Mesodermal cell (in vitro differentiated cells): Measurements from ENCODE around the gene CDHR5.
"Not testable (repeated sequence)": the region's sequence is repeated elsewhere in the genome, so short reads cannot be mapped to it uniquely, and the experiment has no call there.

ENCODE experiments used
- H3K27ac ChIP-seq: 2 replicates; pipeline ENCODE4 v1.7.0; 2013; ENCODE audit warnings: mild to moderate bottlenecking, low read depth, low read length, moderate library complexity; ENCODE audit not compliant: severe bottlenecking
- H3K36me3 ChIP-seq: 2 replicates; pipeline ENCODE4 v1.7.1; 2013; ENCODE audit warnings: mild to moderate bottlenecking, low read length, moderate library complexity; ENCODE audit not compliant: control insufficient read depth, insufficient read depth
- H3K4me1 ChIP-seq: one replicate; pipeline ENCODE4 v1.7.1; 2013; ENCODE audit warnings: mild to moderate bottlenecking, low read length; ENCODE audit not compliant: insufficient read depth, control insufficient read depth, poor library complexity, severe bottlenecking
- H3K4me3 ChIP-seq: 2 replicates; pipeline ENCODE4 v1.7.0; 2013; ENCODE audit warnings: low read length, control low read depth, mild to moderate bottlenecking; ENCODE audit not compliant: insufficient read depth, poor library complexity, severe bottlenecking; ENCODE audit errors: extremely low read depth
- H3K9me3 ChIP-seq: 2 replicates; pipeline ENCODE4 v1.7.1; 2013; ENCODE audit warnings: mild to moderate bottlenecking, low read length, moderate library complexity; ENCODE audit not compliant: control insufficient read depth
- WGBS, 2 experiments: methylation state at CpG; one replicate each; pipeline ENCODE4 v1.1.5; 2013; ENCODE audit warnings: missing lambda C conversion rate in 2 of 2; ENCODE audit not compliant: insufficient coverage in 2 of 2; 5-methylcytosine and 5-hydroxymethylcytosine counted together

The CDHR5 gene

DNA sequence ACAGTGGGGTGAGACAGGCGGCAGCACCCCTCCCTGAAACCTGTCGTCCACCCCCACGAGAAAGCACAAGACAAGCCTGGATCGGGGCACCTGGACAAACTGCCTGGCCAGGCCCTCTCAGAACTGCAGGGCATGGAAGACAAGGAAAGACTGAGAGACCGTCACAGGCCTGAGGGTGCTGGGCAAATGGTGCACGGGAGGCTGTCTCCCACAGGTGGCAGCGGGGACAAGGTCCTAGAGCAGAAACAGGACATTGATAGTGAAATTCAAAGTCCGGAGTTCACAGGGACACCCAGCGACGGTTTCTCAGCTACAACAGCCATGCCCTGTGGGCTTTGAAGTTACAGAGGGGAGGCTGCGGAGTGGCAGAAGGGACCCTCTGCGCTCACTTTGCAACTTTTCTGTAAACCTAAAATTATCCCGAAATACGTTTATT, 33.0 kb upstream of the CDHR5 start:
- H3K36me3 ChIP-seq: peaks cover 79% of the 10 kb centered on the region

DNA sequence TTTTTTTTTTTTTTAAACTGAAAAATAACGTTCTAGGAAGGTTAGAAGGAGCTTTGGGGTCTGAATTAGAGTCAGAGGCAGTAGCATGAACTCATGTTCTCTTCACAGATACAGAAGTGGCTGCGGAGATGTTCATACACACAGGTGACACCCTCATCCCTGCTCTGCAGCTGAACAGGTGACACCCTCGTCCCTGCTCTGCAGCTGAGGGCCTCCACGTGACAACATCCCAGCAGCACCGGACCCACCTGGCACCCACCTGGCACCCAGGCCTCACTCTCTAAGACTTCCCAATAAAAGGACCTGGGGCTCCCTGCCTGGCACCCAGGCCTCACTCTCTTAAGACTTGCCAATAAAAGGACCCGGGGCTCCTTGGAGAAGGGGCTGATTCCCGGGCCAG, 32.1 kb upstream of the CDHR5 start:
- 93 to 96% methylated on average over 7 of the region's 7 CpGs for WGBS, 2 experiments
- H3K27ac ChIP-seq: no peak overlapping the region
- no peaks in the 10 kb centered on the region for H3K4me1 ChIP-seq
- peaks cover 77% of the 10 kb centered on the region for H3K36me3 ChIP-seq
- H3K9me3 ChIP-seq: no peaks in the 10 kb centered on the region
- no peak overlapping the region for H3K4me3 ChIP-seq

More for the DNA sequence above, 33.0 kb upstream of the CDHR5 start:
- H3K9me3 ChIP-seq: no peaks in the 10 kb centered on the region
- 93 to 94% methylated on average over 14 of the region's 14 CpGs for WGBS, 2 experiments
- no peak overlapping the region for H3K4me3 ChIP-seq
- H3K27ac ChIP-seq: no peak overlapping the region
- no peaks in the 10 kb centered on the region for H3K4me1 ChIP-seq

DNA sequence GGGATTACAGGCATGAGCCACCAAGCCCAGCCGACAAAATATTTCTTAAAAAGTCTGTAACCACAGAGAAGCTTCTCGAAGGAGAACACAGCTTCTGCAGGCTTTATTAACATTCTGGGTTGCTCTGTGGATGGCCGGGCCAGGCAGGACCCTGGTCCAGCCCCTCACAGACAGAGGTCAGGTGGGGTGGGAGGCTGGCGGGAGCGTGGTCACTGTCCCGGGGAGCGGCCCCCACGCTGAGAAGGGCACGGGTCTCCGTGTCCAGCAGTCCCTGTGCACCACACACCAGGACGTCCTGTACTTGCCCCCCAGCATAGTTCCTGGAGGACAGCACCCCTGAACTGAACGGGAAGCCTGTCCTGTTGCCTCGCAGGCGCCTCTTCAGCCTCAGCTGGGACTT, 31.7 kb upstream of the CDHR5 start:
- H3K4me3 ChIP-seq: no peak overlapping the region
- no peak overlapping the region for H3K27ac ChIP-seq
- no peaks in the 10 kb centered on the region for H3K4me1 ChIP-seq
- H3K36me3 ChIP-seq: peaks cover 77% of the 10 kb centered on the region
- no peaks in the 10 kb centered on the region for H3K9me3 ChIP-seq
- 94 to 97% methylated on average over 13 to 14 of the region's 14 CpGs for WGBS, 2 experiments

DNA sequence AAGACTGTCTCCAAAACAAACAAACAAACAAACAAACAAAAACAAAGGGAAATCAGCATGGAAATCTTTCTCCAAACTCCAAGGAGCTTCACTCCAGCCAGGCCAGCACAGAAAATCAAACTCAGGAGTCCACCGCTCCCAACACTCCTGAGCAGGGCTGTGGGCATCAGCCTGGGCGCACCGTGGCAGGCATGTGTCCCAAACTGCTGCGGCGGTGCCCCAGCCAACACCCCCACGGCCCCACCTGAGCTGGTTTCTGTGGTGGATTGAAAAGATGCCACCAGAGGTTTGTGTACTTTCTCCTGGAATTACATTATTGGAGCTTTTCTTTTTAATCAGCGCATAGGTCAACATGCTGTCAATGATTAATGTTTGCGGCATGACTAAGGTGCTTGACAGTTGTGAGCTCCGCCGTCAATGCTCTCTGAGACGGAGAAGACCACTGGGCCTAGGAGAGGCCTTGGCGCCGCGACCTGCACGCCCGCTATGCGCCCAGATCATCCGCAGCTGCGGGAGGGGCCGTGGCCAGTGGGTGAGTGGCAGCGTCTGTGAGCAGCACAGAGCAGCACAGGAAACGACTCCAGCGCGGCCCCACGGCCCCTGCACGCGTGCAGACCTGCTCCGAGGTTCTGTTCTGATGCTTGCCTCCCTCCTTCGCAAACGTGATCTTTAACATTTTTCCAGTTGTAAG, 30.4 kb upstream of the CDHR5 start:
- Histone ChIP-seq H3K36me3 (peaks cover 75% of the 10 kb centered on the region), H3K4me3 (no peak overlapping the region), H3K4me1 (peaks cover 3% of the 10 kb centered on the region), H3K9me3 (no peaks in the 10 kb centered on the region), H3K27ac (no peak overlapping the region)
- WGBS, 2 experiments: 95 to 96% methylated on average over 20 to 23 of the region's 30 CpGs

DNA sequence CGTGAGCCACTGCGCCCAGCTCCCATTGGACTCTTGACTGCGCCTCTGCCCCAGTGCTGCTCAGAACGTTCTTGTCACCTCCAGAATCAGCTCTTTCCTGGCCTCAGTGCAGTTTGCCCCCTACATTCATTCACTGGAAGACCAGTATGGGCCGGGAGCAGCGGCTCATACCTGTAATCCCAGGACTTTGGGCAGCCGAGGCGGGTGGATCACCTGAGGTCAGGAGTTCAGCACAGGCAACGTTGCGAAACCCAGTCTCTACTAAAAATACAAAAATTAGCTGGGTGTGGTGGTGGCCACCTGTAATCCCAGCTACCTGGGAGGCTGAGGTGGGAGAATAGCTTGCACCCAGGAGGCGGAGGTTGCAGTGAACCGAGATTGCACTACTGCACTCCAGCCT, 29.7 kb upstream of the CDHR5 start:
- H3K36me3 ChIP-seq: peaks cover 75% of the 10 kb centered on the region
- WGBS, 2 experiments: 92 to 95% methylated on average over 9 to 12 of the region's 12 CpGs
- H3K27ac ChIP-seq, H3K4me3 ChIP-seq, H3K9me3 ChIP-seq, H3K4me1 ChIP-seq: not testable (repeated sequence)

DNA sequence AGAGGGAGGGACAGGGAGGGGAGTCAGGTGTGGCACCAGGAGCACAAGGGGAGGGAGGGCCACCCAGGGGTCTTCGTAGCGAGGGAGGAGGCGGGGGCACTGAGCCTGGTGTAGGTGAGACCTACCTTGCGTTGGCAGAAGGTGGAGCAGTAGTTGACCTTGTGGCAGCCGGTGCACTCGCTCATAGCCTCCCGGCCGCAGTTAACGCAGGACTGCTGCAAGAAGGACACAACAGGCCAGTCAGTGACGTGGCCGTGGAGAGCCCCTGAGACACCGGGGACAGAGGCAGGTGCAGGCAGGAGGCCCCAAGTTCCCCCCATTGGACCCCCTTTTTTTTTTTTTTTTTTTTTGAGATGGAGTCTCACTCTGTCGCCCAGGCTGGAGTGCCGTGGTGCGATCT, 29.1 kb upstream of the CDHR5 start:
- H3K36me3 ChIP-seq: peaks cover 75% of the 10 kb centered on the region
- no peaks in the 10 kb centered on the region for H3K9me3 ChIP-seq
- 92 to 100% methylated on average over 9 to 13 of the region's 15 CpGs for WGBS, 2 experiments
- H3K27ac ChIP-seq: no peak overlapping the region
- no peak overlapping the region for H3K4me3 ChIP-seq
- peaks cover 3% of the 10 kb centered on the region for H3K4me1 ChIP-seq

- H3K36me3 ChIP-seq: peaks cover 76% of the 10 kb centered on the region
- H3K4me3 ChIP-seq, H3K4me1 ChIP-seq, H3K27ac ChIP-seq, H3K9me3 ChIP-seq: not testable (repeated sequence)
- 98 to 100% methylated on average over 12 to 14 of the region's 14 CpGs for WGBS, 2 experiments
Measured at GRCh38 chr11:653136-653535, 28.4 kb upstream of the CDHR5 start.

DNA sequence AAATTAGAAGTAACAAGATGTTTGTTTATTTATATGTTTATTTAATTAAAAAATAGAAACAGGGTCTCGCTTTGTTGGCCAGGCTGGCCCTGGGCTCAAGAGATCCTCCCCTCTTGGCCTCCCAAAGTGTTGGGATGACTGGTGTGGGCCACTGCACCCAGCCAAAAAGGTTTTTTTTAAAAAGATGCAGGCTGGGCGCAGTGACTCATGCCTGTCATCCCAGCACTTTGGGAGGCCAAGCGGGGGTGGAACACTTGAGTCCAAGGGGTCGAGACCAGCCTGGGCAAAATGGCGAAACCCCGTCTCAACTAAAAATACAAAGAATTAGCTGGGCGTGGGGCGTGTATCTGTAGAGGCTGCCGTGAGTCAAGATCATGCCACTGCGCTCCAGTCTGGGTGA, 25.7 kb upstream of the CDHR5 start:
- Histone ChIP-seq H3K9me3 (no peaks in the 10 kb centered on the region), H3K4me3 (no peak overlapping the region), H3K4me1 (peaks cover 3% of the 10 kb centered on the region), H3K27ac (no peak overlapping the region), H3K36me3 (peaks cover 76% of the 10 kb centered on the region)
- 96% methylated on average over 9 to 10 of the region's 10 CpGs for WGBS, 2 experiments

- not testable (repeated sequence) for H3K4me1 ChIP-seq, H3K9me3 ChIP-seq, H3K4me3 ChIP-seq, H3K27ac ChIP-seq
- WGBS, 2 experiments: 98 to 100% methylated on average over 5 of the region's 14 CpGs
- H3K36me3 ChIP-seq: peaks cover 70% of the 10 kb centered on the region
Measured at GRCh38 chr11:647672-648158, 23.0 kb upstream of the CDHR5 start.

DNA sequence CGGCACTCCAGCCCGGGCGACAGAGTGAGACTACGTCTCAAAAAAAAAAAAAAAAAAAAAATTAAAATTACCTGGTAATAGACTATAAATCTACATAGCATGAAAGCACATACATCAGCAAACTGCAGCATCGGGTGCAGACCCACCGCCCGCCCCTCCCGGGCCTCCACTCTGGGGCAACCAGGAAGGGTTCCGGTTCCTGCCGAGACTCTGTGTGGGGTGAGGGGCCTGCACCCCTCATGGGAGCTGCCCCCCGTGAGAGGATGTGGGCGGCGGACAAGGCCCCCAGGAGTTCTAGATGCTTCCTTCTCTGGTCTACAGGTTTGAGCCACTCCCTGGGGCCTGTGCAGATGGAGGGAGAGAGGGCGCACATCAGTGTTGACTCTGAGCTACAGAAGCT, 21.5 kb upstream of the CDHR5 start:
- no peak overlapping the region for H3K4me3 ChIP-seq
- H3K9me3 ChIP-seq: no peaks in the 10 kb centered on the region
- H3K4me1 ChIP-seq: peaks cover 3% of the 10 kb centered on the region
- no peak overlapping the region for H3K27ac ChIP-seq
- 90 to 98% methylated on average over 2 to 8 of the region's 14 CpGs for WGBS, 2 experiments
- H3K36me3 ChIP-seq: peaks cover 57% of the 10 kb centered on the region

DNA sequence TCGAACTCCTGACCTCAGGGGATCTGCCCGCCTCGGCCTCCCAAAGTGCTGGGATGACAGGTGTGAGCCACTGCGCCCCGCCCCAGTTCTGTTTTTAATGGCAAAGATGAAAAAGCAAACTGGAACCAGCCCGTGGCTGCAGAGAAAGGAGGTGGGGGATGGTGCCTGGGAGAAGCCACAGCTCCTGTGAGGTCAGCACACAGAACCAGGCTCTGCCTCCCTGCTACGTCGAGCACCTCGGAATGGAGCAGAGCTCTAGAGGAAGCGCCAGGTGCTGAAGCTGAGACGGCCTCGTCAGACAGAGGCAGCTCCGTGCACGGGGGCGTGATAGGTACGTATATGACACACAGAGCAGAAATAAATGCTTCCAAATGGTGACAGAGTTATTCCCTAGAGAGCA, 20.8 kb upstream of the CDHR5 start:
- no peak overlapping the region for H3K27ac ChIP-seq
- peaks cover 52% of the 10 kb centered on the region for H3K36me3 ChIP-seq
- no peak overlapping the region for H3K4me3 ChIP-seq
- no peaks in the 10 kb centered on the region for H3K4me1 ChIP-seq
- 93% methylated on average over 16 of the region's 16 CpGs for WGBS, 2 experiments
- H3K9me3 ChIP-seq: no peaks in the 10 kb centered on the region
